Measurements from ENCODE around the gene MBD6. TPM values are rescaled to one million over a fixed set of nuclear protein-coding genes. Genes with fewer than 3 reads are reported as not detected.

The MBD6 gene
- total RNA-seq, 4 donors from 2014 or later = 36.6 to 155 (median 51.0) TPM

DNA sequence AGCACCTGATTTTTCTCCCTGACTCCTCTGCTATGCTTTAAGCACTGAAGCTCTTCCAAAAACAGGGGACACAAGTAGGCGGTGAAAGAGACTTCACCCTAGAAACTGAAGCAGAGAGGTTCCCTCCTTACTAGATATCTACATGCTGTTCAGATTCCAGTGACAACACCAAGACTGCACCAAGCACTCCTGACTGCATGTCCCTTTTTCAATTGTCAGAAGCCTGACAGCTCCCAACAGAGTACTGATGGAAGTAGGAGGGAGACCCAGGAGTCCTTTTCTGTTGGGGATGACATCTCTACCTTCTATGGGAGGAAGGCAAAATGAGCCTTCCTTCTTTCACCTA is 13.9 kb downstream of the MBD6 start:
- Histone ChIP-seq H3K27ac (peak overlapping the region in 3 of 4 donors; percentile 14 to 57 (median 28)), H3K4me1 (peaks cover 5 to 25% (median 14%) of the 10 kb centered on the region in 4 donors), H3K9me3 (no peaks in the 10 kb centered on the region), H3K27me3 (no peaks in the 10 kb centered on the region), H3K36me3 (peaks cover 0 to 31% (median 13%) of the 10 kb centered on the region in 4 donors), H3K4me3 (no peak overlapping the region)
- WGBS, 2 donors (ENCODE audit: low coverage in 1 of 2) = 95% methylated on average over 1 of the region's 1 CpG; no CpG with 5 or more reads in 1 of the 2 donors
- TF ChIP-seq EP300 (IDR thresholded peaks at IDR 0.05; ENCODE audit: low read depth) = no peak
- no peak for TF ChIP-seq POLR2AphosphoS5 (IDR thresholded peaks at IDR 0.05)
- TF ChIP-seq, protein P1, sequence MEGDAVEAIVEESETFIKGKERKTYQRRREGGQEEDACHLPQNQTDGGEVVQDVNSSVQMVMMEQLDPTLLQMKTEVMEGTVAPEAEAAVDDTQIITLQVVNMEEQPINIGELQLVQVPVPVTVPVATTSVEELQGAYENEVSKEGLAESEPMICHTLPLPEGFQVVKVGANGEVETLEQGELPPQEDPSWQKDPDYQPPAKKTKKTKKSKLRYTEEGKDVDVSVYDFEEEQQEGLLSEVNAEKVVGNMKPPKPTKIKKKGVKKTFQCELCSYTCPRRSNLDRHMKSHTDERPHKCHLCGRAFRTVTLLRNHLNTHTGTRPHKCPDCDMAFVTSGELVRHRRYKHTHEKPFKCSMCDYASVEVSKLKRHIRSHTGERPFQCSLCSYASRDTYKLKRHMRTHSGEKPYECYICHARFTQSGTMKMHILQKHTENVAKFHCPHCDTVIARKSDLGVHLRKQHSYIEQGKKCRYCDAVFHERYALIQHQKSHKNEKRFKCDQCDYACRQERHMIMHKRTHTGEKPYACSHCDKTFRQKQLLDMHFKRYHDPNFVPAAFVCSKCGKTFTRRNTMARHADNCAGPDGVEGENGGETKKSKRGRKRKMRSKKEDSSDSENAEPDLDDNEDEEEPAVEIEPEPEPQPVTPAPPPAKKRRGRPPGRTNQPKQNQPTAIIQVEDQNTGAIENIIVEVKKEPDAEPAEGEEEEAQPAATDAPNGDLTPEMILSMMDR (IDR thresholded peaks at IDR 0.05) = no peak
- in situ Hi-C loops (cut with MboI; ENCODE audit: low pct_ligation_motif_present in 1 of 4, low pct_unique_long_range_greater_than_20kb in 1 of 4, low sequenced_read_pairs in 3 of 4) = no loop called here
- no peak for DNase-seq
- intact Hi-C loops (cut with DNase I; ENCODE audit: low total_unique reads) = no loop called here

DNA sequence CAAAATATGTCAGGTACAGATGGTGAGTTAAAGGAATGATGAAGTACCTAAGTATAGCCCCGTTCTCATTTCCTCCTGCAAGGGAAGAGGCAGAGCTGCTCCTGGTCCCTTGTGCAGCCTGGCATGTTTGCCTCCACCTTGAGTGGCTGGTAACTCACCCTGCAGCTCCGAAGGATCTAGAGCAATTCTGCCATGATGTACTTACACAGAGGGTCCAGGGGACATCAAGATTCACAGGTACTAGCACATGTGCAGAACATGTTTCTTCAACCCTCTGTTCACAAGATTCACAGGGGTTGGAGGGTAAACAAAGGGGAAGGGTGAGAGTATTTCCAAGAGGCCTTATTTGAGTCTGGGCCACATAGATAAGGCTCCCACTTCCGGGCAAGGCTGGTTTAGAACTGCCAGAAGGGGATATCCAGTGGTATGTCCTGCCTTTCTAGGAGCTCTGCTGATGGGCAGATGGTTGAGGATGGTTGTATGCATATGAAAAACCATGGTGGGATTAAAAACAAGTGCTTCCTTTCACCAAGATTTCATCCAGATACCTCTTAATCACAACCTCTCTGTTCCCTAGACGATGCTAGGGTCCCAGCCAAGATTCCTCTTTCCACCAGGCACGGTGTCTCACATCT is 16.6 kb downstream of the MBD6 start:
- in situ Hi-C loops (cut with MboI; ENCODE audit: low pct_ligation_motif_present in 1 of 4, low pct_unique_long_range_greater_than_20kb in 1 of 4, low sequenced_read_pairs in 3 of 4) = no loop called here
- no peaks in the 10 kb centered on the region for H3K27me3 ChIP-seq
- no peak for TF ChIP-seq EP300 (IDR thresholded peaks at IDR 0.05; ENCODE audit: low read depth)
- TF ChIP-seq POLR2A (IDR thresholded peaks at IDR 0.05) = no peak
- TF ChIP-seq, protein P1 (IDR thresholded peaks at IDR 0.05) = no peak
- no peak for TF ChIP-seq POLR2AphosphoS5 (IDR thresholded peaks at IDR 0.05)
- H3K9me3 ChIP-seq = no peaks in the 10 kb centered on the region
- H3K4me1 ChIP-seq = peaks cover 5 to 42% (median 22%) of the 10 kb centered on the region in 4 donors
- no peak overlapping the region for H3K4me3 ChIP-seq
- 20 to 83% methylated on average over 1 to 5 of the region's 5 CpGs for WGBS, 2 donors (ENCODE audit: low coverage in 1 of 2)
- H3K27ac ChIP-seq = no peak overlapping the region
- peaks cover 0 to 7% (median 3%) of the 10 kb centered on the region in 4 donors for H3K36me3 ChIP-seq
- no peak for DNase-seq
- intact Hi-C loops (cut with DNase I; ENCODE audit: low total_unique reads) = no loop called here

DNA sequence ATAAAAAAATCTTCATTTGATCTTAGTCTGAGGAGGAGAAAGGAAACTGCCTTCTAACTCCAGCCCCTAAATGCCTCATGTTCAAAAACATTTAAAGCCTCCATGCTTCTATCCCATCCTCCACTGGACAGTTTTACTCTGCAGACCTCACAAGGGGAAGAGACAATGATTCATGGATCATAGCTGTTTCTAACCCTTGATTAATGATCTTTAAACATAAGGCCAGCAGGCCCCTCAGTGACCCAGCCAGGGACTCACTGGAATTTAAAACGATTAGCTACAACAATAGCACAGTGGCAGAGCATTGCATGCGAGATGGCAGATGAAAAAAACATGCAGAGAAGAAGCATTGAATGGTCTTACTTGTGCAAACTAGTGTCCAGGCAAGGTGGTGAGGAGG is 18.4 kb downstream of the MBD6 start:
- H3K36me3 ChIP-seq = no peaks in the 10 kb centered on the region
- no peak for DNase-seq
- H3K27ac ChIP-seq = peak overlapping the region; percentile 60 to 69 (median 62)
- no peak overlapping the region for H3K4me3 ChIP-seq
- H3K4me1 ChIP-seq = peaks cover 10 to 50% (median 30%) of the 10 kb centered on the region in 4 donors
- intact Hi-C loops (cut with DNase I; ENCODE audit: low total_unique reads) = no loop called here
- 29 to 35% methylated on average over 2 of the region's 2 CpGs for WGBS, 2 donors (ENCODE audit: low coverage in 1 of 2)
- no peaks in the 10 kb centered on the region for H3K9me3 ChIP-seq
- no peaks in the 10 kb centered on the region for H3K27me3 ChIP-seq
- TF ChIP-seq, protein P1 (IDR thresholded peaks at IDR 0.05) = no peak
- no peak for TF ChIP-seq POLR2AphosphoS5 (IDR thresholded peaks at IDR 0.05)
- TF ChIP-seq POLR2A (IDR thresholded peaks at IDR 0.05) = no peak
- no peak for TF ChIP-seq EP300 (IDR thresholded peaks at IDR 0.05; ENCODE audit: low read depth)
- in situ Hi-C loops (cut with MboI; ENCODE audit: low pct_ligation_motif_present in 1 of 4, low pct_unique_long_range_greater_than_20kb in 1 of 4, low sequenced_read_pairs in 3 of 4) = no loop called here

DNA sequence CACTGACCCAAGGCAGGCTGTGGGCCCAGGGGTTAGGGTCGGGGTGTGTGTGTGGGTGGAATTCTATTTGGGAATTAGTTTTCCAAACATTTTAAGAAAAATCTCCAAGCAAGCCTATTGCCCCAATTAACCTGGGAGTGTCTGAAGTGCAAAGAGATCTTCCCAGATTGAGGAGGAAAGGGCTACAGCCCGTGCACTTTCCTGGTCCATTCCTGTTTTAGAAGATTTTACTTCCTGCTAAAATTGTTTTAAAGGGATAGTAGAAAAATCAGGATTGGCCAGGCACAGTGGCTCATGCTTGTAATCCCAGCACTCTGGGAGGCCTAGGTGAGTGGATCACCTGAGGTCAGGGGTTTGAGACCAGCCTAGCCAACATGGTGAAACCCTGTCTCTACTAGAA is 19.1 kb downstream of the MBD6 start:
- H3K27me3 ChIP-seq = no peaks in the 10 kb centered on the region
- peaks cover 7 to 46% (median 30%) of the 10 kb centered on the region in 4 donors for H3K4me1 ChIP-seq
- no peak for TF ChIP-seq EP300 (IDR thresholded peaks at IDR 0.05; ENCODE audit: low read depth)
- TF ChIP-seq, protein P1 (IDR thresholded peaks at IDR 0.05) = no peak
- TF ChIP-seq POLR2AphosphoS5 (IDR thresholded peaks at IDR 0.05) = no peak
- no peak for TF ChIP-seq POLR2A (IDR thresholded peaks at IDR 0.05)
- intact Hi-C loops (cut with DNase I; ENCODE audit: low total_unique reads) = no loop called here
- WGBS, 2 donors (ENCODE audit: low coverage in 1 of 2) = 44 to 60% methylated on average over 1 to 2 of the region's 2 CpGs
- in situ Hi-C loops (cut with MboI; ENCODE audit: low pct_ligation_motif_present in 1 of 4, low pct_unique_long_range_greater_than_20kb in 1 of 4, low sequenced_read_pairs in 3 of 4) = no loop called here
- no peaks in the 10 kb centered on the region for H3K9me3 ChIP-seq
- no peak for DNase-seq
- peak overlapping the region; percentile 60 to 69 (median 62) for H3K27ac ChIP-seq
- no peak overlapping the region for H3K4me3 ChIP-seq
- no peaks in the 10 kb centered on the region for H3K36me3 ChIP-seq
